Hematopoietic multipotent progenitor cell treated with erythropoietin and hydrocortisone succinate and interleukin-3 and kit ligand, for 8 days (in vitro differentiated cells): ENCODE results near the gene CAVIN3.
A peak's percentile ranks its signal among the peaks of the same experiment; 100 is the strongest.

Experiments
- DNase-seq: peaks from one replicate; pipeline ENCODE4 v3.0.0-alpha.2; 2015

The CAVIN3 gene, protein sequence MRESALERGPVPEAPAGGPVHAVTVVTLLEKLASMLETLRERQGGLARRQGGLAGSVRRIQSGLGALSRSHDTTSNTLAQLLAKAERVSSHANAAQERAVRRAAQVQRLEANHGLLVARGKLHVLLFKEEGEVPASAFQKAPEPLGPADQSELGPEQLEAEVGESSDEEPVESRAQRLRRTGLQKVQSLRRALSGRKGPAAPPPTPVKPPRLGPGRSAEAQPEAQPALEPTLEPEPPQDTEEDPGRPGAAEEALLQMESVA

GRCh38 chr11:6320411-6321155 lies at the start of gene CAVIN3:
Gene CAVIN3, minus strand, starts transcription at chr11:6320501. Its CDS starts 25 bp downstream, at chr11:6320476.
- peak; percentile 3 for DNase-seq

- no peak for DNase-seq
Observed at GRCh38 chr11:6365659-6366058, 45.4 kb upstream of the CAVIN3 start.

DNA sequence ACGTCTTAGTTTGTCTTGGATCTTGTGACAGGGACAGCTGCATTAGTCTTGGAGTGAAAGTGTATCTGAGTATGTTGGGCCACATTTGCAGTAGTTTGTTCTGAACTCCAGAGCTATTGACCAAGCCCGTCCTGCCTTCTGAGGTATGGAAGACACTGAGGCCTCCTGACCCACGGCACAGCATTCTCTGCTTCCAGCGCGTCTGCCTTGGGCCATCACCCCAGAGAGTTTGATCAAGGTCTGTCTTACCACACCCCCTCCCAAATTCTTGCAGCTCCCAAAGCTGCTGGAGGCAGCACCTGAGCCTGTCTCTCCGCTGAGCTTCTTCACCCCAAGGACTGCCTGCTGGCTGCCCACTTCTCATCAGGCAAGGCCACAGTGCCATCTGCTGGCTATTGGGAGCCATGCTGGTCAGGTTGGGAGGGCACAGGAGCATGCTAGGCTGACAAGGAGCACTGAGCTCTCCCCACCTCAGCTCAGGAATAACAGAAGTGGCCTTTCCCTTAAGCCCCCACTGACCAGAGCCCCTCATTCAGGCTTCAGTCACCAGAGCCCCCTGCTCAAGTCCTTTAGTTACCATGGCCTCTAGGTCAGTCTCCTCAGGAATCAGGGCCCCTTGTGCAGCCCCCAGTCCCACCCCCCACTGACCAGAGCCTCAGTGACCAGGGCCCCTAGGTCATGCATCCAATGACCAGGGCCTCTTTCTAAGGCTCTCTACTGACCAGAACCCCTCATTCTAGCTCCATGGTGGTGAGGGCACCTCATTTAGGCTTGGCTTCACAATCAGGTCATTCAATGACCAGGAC lies 42.8 kb upstream of the CAVIN3 start:
- DNase-seq = peak; percentile 78

DNA sequence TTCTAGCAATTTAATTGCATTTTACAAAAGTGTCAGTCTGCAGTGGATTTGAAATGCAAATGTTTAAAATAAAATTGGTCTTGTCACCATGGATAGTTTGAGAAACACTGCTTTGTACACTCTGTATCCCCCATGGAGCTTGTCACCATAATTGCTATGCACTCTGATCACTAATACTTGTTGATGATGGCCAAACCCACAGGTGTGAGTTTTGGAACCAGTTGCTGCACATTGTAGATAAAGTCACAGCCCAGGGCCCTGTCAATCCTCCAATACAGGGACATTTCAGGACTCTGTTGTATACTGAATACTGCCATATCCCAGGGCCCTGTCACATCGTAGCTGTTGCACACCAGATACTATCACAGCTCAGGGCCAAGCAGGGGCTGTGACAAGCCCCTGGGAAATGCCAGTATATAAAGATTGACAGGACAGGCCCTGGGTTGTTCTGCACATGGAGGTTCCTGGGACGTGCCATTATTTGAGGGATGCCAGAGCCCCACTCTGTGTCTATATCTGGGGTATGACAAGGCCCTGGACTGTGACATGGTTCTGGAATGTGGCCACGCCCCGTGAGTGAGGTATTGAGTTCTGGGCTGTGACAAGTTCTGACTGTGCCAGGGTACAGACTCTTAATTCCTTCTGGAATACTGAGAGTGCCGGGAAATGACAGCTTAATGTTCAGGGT lies 42.0 kb upstream of the CAVIN3 start:
- DNase-seq = no peak

- DNase-seq = no peak
Observed at GRCh38 chr11:6360183-6360582, 39.9 kb upstream of the CAVIN3 start.

DNA sequence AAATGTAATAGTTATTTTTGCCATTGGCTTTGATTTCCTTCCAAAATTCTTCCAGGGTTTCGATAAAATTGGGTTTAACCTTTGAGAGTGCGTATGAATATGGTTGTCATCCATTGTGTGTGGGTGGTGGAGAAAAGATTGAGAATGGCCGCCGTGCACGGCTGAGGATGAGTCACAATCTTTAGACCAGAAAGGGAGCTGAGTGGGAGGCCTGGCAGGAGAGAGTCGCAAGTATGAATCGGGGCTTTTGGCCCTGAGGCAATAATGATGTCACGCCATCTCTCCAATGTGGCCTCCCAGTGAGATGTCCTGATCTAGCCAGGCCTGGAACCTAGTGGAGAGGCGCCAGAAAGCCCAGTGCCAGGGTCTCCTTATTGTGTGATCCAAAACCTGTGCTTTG lies 36.9 kb upstream of the CAVIN3 start:
- peak; percentile 9 for DNase-seq

- DNase-seq = no peak
Observed at GRCh38 chr11:6356503-6357055, 36.3 kb upstream of the CAVIN3 start.

DNA sequence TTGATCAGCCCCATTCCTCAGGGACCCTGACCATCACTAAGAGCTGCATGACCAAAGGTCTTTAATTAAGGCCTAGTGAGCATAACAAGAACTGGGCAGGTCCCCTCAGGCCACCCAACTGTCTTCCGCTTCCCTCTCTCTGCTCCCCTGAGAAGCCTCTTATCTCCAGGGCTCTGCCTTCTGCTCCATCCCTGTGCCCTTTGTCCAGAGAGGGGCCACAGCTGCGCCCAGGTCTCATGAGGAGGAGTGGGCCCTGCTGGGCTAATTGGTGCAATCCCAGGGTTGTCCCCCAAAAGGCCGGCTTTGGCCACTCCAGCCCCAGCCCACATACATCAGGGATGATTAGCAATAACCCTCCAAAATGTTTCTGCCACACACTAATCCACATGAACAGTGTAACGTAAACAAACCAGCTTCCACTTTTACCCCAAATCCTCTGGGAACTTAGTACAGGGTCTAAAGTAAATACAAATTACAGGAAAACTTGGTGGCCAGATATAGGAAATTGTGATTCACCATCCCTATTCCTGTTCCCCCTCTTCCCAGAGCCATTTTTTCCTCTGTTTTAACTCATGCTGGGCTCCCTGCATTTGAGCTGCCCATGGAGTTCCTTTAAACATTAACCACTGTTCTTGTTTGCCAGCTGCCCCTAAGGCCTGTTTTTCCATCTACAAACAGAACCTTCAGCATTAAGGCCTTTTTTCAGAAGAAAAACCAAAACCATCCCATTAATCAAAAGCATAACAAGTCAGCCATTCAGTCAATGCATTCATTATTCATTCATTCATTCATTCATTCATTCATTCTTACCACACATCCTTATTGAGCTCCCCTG lies 34.6 kb upstream of the CAVIN3 start:
- DNase-seq = no peak

DNA sequence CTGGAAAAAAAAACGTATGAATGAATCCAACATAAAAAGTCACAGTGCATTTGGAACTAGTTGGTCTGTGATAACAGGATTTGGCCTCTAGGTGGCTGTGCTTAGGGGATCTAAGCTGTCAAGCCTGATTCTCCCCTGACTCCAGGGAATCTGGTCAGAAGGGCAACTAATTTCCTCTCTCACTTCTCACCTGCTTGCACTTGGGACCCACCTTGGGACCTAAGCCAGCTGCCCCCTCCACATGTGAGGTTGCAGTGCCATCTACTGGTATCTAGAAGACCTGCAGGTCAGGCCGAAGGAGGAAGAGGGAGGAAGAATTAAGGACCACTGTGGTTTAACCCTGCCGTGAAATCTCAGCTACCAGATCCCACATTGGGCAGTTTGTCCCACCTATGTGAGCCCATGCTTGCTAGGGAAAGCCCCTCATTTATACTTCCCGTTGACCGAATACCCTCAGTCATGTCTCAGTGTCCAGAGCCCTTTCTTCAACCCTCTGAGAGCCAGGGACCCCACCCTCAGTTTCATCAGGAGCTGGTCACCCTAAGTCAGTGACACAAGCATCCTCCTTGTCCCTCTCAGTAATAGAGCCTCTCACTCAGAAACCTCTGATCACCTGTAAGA lies 33.2 kb upstream of the CAVIN3 start:
- peak; percentile 60 for DNase-seq

GRCh38 chr11:6351782-6352382 lies 31.6 kb upstream of the CAVIN3 start:
- DNase-seq = no peak

- DNase-seq = no peak
Observed at GRCh38 chr11:6350486-6350885, 30.2 kb upstream of the CAVIN3 start.

DNA sequence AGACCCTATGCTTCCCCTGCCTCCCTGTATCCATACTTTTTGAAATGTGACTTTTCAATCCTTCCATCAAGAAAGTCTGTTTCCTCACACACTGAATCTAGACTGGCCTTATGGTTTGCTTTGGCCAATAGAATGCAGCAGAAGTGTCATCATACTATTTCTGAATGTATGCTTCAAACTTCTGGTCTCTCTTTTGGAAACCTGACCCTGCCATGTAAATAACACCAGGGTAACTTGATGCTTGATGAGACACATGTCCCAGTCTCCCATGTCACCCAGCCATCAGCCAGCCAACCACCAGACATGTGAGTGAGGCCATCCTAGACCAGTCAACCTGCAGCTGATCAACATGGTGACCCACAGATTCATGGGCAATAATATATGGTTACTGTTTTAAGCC lies 29.7 kb upstream of the CAVIN3 start:
- no peak for DNase-seq

DNA sequence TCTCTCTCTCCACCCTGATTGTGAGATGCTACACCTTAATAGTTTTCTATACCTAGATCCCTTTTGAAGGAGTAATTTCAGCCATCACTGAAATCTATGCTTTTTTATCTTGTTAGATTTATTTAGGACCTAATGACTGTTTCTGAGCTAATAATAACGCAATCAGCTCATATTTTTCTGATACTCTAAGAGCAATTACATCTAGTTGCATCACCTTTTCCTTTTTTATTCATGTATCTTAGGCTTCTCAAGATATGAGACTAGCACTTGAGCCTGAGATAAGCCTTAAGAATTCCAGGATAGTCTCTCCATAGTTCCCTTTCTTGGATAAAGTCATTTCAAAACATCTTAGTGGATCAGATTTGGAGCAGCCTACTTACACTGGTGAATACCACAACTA lies 25.1 kb upstream of the CAVIN3 start:
- DNase-seq = no peak

GRCh38 chr11:6336293-6336692 lies 16.0 kb upstream of the CAVIN3 start:
- DNase-seq = no peak

DNA sequence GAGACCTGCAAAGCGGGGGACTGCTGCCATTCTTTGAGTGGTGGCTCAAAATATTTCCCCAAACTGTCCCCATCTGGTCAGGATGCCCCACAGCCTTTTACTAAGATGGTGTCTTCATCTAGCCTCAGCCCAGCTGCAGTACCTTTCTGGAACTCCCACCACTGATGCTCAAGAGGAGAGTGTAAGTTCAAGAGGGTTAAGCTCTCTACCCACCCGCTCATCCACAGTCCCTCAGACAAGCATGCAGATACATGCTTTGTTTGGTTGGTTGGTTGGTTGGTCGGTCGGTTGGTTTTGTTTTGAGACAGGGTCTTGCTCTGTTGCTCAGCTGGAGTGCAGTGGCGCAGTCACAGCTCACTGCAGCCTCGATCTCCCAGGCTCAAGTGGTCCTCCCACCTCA lies 14.5 kb upstream of the CAVIN3 start:
- DNase-seq = no peak

DNA sequence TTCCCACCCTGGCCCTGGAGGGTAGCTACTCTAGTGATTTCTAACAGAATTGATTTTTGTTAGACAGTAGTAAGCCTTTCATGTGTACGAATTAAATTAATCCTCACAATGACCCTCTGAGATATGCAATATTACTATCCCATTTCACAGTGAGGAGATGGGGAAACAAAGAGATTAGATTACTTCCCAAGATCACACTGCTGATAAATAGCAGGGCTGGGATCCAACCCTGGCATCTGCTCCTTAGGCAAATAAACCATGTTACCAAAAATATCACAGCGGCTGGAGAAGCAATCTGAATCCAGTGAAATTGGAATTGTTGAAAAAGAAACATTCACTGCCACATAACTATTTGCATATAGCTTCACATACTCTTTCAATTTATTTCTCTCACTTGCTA lies 12.8 kb upstream of the CAVIN3 start:
- DNase-seq = no peak

GRCh38 chr11:6332066-6332465 lies 11.8 kb upstream of the CAVIN3 start:
- no peak for DNase-seq

DNA sequence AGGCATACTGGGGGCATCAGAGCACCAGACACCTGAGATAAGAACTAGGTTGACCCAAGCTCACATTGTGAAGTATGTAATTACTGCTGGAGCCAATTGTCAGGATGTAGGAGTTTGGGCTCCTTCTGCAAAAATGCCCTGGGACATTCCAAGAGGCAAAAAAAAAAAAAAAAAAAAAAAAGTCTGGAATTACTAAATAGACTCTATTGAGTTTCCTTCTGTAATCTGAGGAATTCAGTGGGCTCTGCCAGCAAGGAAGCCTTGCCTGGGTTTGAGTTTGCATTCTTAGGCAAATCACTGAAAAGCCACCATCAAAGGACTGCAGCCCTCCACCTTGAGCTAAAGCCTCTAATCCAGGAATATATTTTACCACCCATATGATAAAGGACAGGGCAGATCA lies 8.0 kb upstream of the CAVIN3 start:
- DNase-seq = no peak

- DNase-seq = no peak
Observed at GRCh38 chr11:6327806-6328205, 7.5 kb upstream of the CAVIN3 start.

- DNase-seq = no peak
Observed at GRCh38 chr11:6326985-6327384, 6.7 kb upstream of the CAVIN3 start.

GRCh38 chr11:6326303-6326702 lies 6.0 kb upstream of the CAVIN3 start:
- no peak for DNase-seq
